Activated T-cell treated with anti-CD3 and anti-CD28 coated beads, Interleukin-2, amount 50 U/mL, for 48 hours (primary cell): ENCODE data around the gene ZNF296.

Experiments
- DNase-seq, 2 experiments: peaks; one replicate each; pipeline ENCODE4 v3.0.0-alpha.2; 2020

The ZNF296 gene

DNA sequence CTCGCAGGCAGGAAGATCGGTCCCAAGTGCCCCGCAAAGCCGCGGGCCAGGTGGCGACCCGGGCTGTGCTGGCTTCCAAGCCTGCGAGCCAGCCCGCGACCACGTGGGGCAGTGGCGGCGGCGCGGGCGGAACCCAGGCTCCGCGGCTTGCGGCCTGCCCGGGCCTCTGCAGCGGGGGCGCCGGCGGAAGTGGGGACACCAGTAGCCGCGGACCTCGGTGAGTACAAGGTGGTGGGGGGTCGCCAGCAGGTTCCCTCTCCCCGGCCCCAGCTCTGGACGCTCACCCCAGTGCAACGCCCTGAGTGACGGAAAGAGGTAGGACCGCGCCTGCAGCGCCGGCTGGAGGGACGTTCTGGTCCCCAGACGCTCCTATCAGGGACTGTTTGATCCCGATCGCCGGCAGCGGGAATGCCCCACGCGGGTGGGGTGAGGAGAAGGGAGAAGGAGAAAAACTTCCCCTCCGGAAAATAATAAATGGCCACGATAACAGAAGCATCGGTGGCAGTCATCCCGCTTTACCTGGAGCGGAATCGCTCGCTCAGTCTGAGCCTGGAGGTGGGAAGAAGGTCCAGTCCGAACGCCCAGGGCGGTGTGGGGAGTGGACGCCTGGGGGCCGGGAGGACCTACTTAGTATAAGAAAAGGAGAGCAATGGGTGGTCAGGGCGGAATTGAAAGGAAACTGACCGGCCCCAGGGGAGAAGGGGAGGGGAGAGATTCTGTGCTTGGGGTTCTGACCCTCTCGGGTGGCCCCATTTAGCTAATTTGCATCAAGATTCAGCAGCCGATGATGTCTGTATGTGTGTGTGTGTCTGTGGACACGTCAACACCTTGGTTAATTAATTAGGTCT, 3.0 kb upstream of the ZNF296 start, which contains the start of gene GEMIN7:
Gene GEMIN7 (plus strand): TSS at position 198 of the 848 bp plus-strand sequence. CDS start 10,855 bp downstream, outside the sequence.
- peak; percentile 89 to 92 for DNase-seq

DNA sequence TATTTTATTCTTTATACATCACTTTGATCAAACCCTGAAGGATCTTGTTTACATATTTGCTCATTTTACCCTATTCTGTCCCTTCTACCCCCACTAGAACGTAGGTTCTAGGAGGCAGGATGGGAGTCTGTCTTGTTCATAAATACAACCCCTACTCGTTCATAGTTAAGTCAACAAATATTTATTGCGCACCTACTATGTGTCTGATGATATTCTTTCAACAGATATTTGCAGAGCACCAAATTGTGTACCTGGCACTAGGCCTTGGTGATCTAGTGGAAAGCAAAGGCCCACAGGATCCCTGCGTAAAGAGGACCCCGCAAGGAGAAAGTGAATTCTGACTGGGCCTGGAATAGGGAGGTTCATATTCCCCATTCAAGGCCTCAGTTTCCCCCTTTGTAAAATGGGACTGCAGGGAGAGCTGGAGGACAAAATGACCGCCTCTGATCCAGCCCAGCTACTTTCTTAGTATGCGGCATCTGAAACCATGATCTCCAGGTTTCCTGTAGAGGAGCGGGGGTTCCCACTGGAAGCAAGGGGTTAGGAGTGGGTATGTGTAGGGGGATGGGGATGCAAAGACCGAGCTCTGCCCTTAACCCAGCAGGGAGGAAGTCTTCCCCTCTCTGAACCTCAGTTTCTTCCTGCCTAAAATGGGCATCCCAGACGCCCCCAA, 2.2 kb upstream of the ZNF296 start:
- no peak for DNase-seq

DNA sequence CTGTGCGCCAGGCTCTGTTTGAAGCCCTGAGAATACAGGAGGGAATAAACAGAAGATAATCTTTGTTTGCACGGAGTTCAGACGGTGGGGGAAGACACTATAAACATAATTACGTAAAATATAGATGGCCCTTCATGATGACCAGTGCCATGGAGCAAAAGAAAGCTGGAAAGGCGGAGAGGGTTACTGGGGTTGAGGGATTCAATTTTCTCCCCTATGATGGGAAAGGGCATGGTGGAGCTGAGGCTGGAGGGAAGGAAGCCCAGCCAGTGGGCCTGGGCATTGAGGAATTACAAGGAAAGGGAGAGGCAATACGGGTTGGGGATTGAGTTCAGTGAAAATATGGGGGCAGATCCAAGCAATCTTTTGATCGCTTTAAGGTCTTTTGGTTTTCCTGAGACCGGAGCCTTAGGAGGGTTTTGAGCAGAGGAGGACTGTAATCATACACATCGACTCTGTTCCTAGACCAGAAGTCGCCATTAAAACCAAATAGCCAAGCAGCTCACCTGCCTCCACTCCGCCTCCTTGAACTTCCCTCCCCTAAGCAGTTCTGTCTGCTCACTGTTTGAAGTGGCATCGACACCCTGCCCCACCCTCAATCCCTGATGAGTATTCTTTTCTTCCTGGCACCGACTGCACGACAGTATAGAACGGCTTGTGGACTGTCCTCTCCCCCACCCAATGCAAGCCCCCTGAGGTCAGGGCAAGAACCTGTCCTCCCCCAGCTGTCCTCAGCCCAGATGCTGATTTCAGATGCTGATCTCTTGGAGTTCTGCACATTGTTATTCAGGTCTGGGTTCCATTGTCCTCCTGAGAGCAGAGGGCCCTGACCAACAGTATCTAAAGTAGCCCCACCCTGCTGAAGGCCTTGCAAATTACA, 813 bp upstream of the ZNF296 start:
- no peak for DNase-seq

DNA sequence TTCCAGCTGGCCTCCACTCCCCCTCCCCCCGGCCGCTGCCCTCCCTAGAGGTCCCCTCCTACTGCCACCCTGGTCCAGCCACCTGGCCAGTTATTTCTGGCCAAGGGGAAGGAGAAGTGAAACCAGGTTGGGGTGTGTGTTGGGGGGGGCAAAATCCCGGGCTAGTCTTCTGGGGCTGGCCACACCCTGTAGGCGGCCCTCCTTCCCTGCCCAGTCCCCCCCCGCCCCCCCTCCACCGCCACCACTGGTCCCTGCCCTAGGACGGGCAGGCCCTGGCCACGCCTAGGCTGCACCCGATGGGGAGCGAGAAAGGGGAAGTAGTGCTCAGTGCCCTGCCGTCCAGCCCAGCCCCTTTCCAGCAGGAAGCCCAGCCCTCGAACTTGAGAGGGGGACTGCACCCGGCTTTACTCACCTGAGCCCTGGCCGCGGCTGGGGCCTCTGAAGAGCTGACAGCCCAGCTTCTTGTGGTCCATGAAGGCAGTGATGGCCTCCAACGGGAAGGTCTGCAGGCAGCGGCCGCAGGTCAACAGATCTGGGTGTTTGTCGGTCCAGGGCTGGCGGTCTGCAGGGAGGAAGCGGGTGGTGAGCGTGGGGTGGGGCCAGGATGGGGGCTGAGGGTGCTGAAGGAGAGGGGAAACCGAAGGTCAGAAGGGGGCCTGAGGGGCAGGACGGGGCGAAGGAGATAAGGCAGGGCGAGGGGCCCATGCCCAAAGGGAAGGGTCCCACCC, 813 bp downstream of the ZNF296 start:
- DNase-seq = peak; percentile 53 to 61

GRCh38 chr19:45074744-45075300, 1.5 kb downstream of the ZNF296 start:
- no peak for DNase-seq

DNA sequence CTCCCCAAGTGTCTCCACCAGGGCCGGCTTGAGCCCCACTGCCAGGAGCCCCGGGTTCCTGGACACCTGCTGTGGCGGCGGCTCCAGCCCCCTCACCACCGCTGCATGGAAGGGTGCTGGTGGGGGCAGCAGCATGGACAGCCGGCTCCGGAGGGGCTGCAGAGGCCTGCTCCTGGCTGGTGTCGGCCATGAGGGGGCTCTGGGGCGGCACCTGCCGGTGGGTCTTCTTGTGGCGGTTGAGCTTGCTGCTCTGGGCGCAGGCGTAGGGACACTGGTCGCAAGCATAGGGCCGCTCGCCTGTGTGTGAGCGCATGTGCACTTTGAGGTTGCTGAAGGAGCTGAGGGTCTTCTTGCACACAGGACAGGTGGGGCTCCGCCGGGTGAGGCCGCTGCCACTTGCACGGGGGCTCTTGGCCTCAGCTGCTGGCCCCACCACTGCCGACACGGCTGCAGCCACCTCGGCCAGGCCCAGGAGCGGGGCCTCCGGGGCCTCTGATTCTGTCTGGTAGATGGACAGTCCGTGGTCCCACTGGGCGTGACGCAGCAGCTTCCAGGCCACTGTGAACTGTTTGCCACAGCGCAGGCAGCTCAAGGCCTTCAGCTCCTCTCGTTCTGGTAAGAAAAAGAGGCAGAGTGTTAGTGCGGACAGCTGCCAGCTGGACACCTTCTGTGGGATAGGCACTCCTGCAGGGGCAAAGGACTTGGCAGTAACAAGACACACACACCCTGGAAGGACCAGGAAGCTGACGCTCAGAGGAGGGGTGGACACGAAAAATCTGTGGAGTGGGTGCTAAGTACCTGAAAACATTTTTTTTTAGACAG, 4.1 kb downstream of the ZNF296 start:
- no peak for DNase-seq

DNA sequence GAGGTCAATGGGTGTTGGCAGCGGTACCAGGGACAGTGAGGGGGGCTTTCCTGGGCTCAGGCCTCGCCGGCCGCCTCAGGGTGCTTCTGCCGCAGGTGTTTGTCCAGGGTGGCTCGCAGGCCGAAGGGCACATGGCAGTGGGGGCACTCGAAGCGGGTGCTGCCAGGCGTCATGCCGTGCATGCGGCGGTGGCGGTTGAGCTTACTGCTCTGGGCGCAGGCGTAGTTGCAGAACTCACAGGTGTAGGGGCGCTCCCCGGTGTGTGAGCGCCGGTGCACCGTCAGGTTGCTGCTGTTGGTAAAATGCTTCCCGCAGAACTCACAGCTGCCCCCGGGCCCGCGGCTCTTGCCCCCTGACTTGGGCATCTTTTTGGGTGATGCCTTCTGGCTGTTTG, 4.7 kb downstream of the ZNF296 start:
- DNase-seq = no peak

GRCh38 chr19:45070861-45071544, 5.3 kb downstream of the ZNF296 start:
- no peak for DNase-seq

DNA sequence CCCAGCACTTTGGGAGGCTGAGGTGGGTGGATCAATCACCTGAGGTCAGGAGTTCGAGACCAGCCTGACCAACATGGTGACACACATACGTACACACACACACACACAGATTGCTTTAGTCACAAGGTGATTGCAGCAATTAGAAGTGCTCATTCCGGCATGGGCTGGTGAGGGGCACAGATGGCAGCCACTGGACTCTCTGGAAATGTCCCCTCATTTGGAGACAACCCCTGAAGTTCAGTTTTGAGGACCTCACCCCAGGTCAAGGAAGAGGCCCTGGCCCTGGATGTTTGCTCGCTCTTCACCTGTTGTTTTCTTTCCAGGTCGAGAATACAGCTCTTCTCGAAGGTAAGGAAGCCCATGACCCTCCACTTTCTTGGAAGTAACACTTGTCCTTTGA, 6.1 kb downstream of the ZNF296 start:
- DNase-seq = no peak

DNA sequence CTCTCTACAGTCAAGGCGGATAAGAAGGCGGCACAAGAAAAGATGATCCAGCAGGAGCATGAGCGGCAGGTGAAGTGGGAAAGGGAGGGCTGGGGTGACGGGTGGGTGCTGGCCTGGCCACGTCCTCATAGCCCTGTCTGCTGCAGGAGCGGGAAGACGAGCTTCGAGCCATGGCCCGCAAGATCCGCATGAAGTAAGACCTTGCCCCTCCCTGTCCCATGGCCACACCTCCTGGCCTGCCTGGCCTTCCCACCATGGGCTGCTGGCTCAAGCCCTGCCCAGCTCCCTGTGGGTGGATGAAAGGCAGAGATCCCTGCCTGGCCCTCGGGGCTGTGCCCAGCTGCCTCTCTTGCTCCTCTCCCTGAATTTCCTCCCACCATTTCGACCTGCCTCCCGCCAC, 7.2 kb downstream of the ZNF296 start:
- DNase-seq = no peak

DNA sequence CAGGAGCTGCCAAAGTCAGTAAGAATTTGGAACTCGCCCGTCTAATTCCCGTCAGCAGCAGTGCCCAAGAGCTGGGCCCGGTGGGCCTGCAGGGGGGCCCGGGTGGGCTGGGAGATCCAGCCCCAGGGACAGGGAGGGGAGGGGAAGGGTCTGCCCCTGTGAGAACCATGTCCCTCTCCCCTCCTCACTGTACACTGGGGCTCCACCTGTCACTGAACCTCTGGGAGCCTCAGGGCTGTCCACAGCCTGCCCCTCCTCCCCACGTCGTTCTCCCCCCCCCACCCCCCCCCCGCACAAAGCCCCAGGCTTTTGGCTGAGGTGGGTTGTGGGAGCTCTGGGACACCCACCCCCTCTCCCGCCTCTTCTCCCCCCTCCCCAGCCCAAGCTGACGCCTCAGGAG, 8.2 kb downstream of the ZNF296 start:
- no peak for DNase-seq

GRCh38 chr19:45066921-45067661, 9.2 kb downstream of the ZNF296 start:
- DNase-seq = no peak

- no peak for DNase-seq
These were observed 12.2 kb downstream of the ZNF296 start for GRCh38 chr19:45063851-45064801.

GRCh38 chr19:45061965-45062364, 14.3 kb downstream of the ZNF296 start:
- no peak for DNase-seq

GRCh38 chr19:45059258-45059965, 16.9 kb downstream of the ZNF296 start:
- DNase-seq = peak; percentile 89 to 91

- DNase-seq = no peak
These were observed 17.6 kb downstream of the ZNF296 start for GRCh38 chr19:45058622-45059159.

GRCh38 chr19:45057444-45057843, 18.8 kb downstream of the ZNF296 start:
- no peak for DNase-seq

- DNase-seq = no peak
These were observed 19.4 kb downstream of the ZNF296 start for GRCh38 chr19:45056831-45057230.
